Measurements from ENCODE around the gene PRKCB.

GRCh38 chr16:23900480-23901177 is 64.8 kb downstream of the PRKCB start:
- TF ChIP-seq CTCF (IDR thresholded peaks at IDR 0.05; ENCODE audit: low read depth, low read length, missing input control) = no peak
- TF ChIP-seq SP1 (IDR thresholded peaks at IDR 0.05) = no peak
- TF ChIP-seq RXRA (IDR thresholded peaks at IDR 0.05) = no peak
- TF ChIP-seq REST (IDR thresholded peaks at IDR 0.05) = no peak
- TF ChIP-seq JUND (IDR thresholded peaks at IDR 0.05) = no peak
- TF ChIP-seq FOXA1 (IDR thresholded peaks at IDR 0.05) = no peak
- no peak for TF ChIP-seq MAX (IDR thresholded peaks at IDR 0.05)
- no peak for TF ChIP-seq RAD21 (IDR thresholded peaks at IDR 0.05)
- TF ChIP-seq GABPA (IDR thresholded peaks at IDR 0.05 in 1 of 2, conservative IDR thresholded peaks at IDR 0.05 in 1 of 2) = no peak
- no peak for TF ChIP-seq ATF3 (IDR thresholded peaks at IDR 0.05)
- no peak for TF ChIP-seq TAF1 (conservative IDR thresholded peaks at IDR 0.05)
